Measurements from ENCODE around the gene ZNF143. TPM values are rescaled to one million over a fixed set of nuclear protein-coding genes. Genes with fewer than 3 reads are reported as not detected.
"Not testable (repeated sequence)": the region's sequence is repeated elsewhere in the genome, so short reads cannot be mapped to it uniquely, and the experiment has no call there.

ZNF143 gene
- total RNA-seq, 1 experiment from 2014 or later, result 11.4 TPM

GRCh38 chr11:9528136-9528501 lies 67.3 kb downstream of the ZNF143 start:
- H3K36me3 ChIP-seq, result peaks cover 6% of the 10 kb centered on the region
- H3K27me3 ChIP-seq, result no peaks in the 10 kb centered on the region
- no peak for DNase-seq
- H3K4me3 ChIP-seq, result no peak overlapping the region
- H3K9me3 ChIP-seq, result no peaks in the 10 kb centered on the region

GRCh38 chr11:9528573-9529333 lies 67.9 kb downstream of the ZNF143 start:
- Histone ChIP-seq H3K9me3 (no peaks in the 10 kb centered on the region), H3K27me3 (no peaks in the 10 kb centered on the region), H3K36me3 (peaks cover 6% of the 10 kb centered on the region), H3K4me3 (no peak overlapping the region)
- no peak for DNase-seq

GRCh38 chr11:9529334-9529650 lies 68.5 kb downstream of the ZNF143 start:
- DNase-seq, result no peak
- Histone ChIP-seq H3K9me3 (no peaks in the 10 kb centered on the region), H3K27me3 (no peaks in the 10 kb centered on the region), H3K4me3 (no peak overlapping the region), H3K36me3 (peaks cover 6% of the 10 kb centered on the region)

- H3K27me3 ChIP-seq, result no peaks in the 10 kb centered on the region
- peaks cover 4% of the 10 kb centered on the region for H3K36me3 ChIP-seq
- DNase-seq, result no peak
- H3K9me3 ChIP-seq, result no peaks in the 10 kb centered on the region
- H3K4me3 ChIP-seq, result no peak overlapping the region
Measured at GRCh38 chr11:9530020-9530621, 69.3 kb downstream of the ZNF143 start.

GRCh38 chr11:9530901-9531625 lies 70.3 kb downstream of the ZNF143 start:
- Histone ChIP-seq H3K36me3 (no peaks in the 10 kb centered on the region), H3K27me3 (no peaks in the 10 kb centered on the region), H3K4me3 (no peak overlapping the region), H3K9me3 (no peaks in the 10 kb centered on the region)
- no peak for DNase-seq

- no peaks in the 10 kb centered on the region for H3K9me3 ChIP-seq
- DNase-seq, result no peak
- H3K36me3 ChIP-seq, result no peaks in the 10 kb centered on the region
- H3K4me3 ChIP-seq, result no peak overlapping the region
- no peaks in the 10 kb centered on the region for H3K27me3 ChIP-seq
Measured at GRCh38 chr11:9533058-9533457, 72.2 kb downstream of the ZNF143 start.

GRCh38 chr11:9533736-9534473 lies 73.1 kb downstream of the ZNF143 start:
- H3K9me3 ChIP-seq, result no peaks in the 10 kb centered on the region
- H3K27me3 ChIP-seq, result no peaks in the 10 kb centered on the region
- no peak for DNase-seq
- no peak overlapping the region for H3K4me3 ChIP-seq
- no peaks in the 10 kb centered on the region for H3K36me3 ChIP-seq

- H3K27me3 ChIP-seq, result no peaks in the 10 kb centered on the region
- DNase-seq, result peak; percentile 45
- no peak overlapping the region for H3K4me3 ChIP-seq
- no peaks in the 10 kb centered on the region for H3K9me3 ChIP-seq
- H3K36me3 ChIP-seq, result no peaks in the 10 kb centered on the region
Measured at GRCh38 chr11:9535189-9535781, 74.5 kb downstream of the ZNF143 start.

- no peak for DNase-seq
Measured at GRCh38 chr11:9538548-9538947, 77.7 kb downstream of the ZNF143 start.

GRCh38 chr11:9549216-9549615 lies 88.4 kb downstream of the ZNF143 start:
- H3K36me3 ChIP-seq, H3K4me3 ChIP-seq, H3K9me3 ChIP-seq, DNase-seq, H3K27me3 ChIP-seq: not testable (repeated sequence)

More at GRCh38 chr11:9538548-9538947, 77.7 kb downstream of the ZNF143 start:
- H3K27me3 ChIP-seq, result no peaks in the 10 kb centered on the region
- H3K36me3 ChIP-seq, result no peaks in the 10 kb centered on the region
- H3K4me3 ChIP-seq, result no peak overlapping the region
- no peaks in the 10 kb centered on the region for H3K9me3 ChIP-seq

GRCh38 chr11:9550191-9550628 lies 89.4 kb downstream of the ZNF143 start:
- Histone ChIP-seq H3K9me3 (no peaks in the 10 kb centered on the region), H3K36me3 (no peaks in the 10 kb centered on the region), H3K4me3 (no peak overlapping the region), H3K27me3 (no peaks in the 10 kb centered on the region)
- DNase-seq, result no peak

GRCh38 chr11:9561279-9561982 lies 100.6 kb downstream of the ZNF143 start:
- H3K36me3 ChIP-seq, result no peaks in the 10 kb centered on the region
- peaks cover 18% of the 10 kb centered on the region for H3K9me3 ChIP-seq
- no peak overlapping the region for H3K4me3 ChIP-seq
- no peaks in the 10 kb centered on the region for H3K27me3 ChIP-seq
- DNase-seq, result no peak

GRCh38 chr11:9562716-9563115 lies 101.9 kb downstream of the ZNF143 start:
- Histone ChIP-seq H3K27me3 (no peaks in the 10 kb centered on the region), H3K36me3 (no peaks in the 10 kb centered on the region), H3K9me3 (peaks cover 18% of the 10 kb centered on the region), H3K4me3 (no peak overlapping the region)
- DNase-seq, result no peak

GRCh38 chr11:9563196-9563730 lies 102.5 kb downstream of the ZNF143 start:
- peaks cover 18% of the 10 kb centered on the region for H3K9me3 ChIP-seq
- no peak for DNase-seq
- H3K36me3 ChIP-seq, result no peaks in the 10 kb centered on the region
- no peak overlapping the region for H3K4me3 ChIP-seq
- H3K27me3 ChIP-seq, result no peaks in the 10 kb centered on the region

GRCh38 chr11:9565822-9566560 lies 105.2 kb downstream of the ZNF143 start:
- peaks cover 7% of the 10 kb centered on the region for H3K9me3 ChIP-seq
- H3K36me3 ChIP-seq, result no peaks in the 10 kb centered on the region
- peak; percentile 92 for DNase-seq
- no peaks in the 10 kb centered on the region for H3K27me3 ChIP-seq
- H3K4me3 ChIP-seq, result no peak overlapping the region
